DND-41 (cell line): Measurements from ENCODE around the gene UGCG.

Source experiments
- CTCF ChIP-seq: IDR thresholded peaks from 2 replicates; pipeline ENCODE4 v1.5.1; 2012; ENCODE audit warnings: borderline replicate concordance, low read length, moderate library complexity, mild to moderate bottlenecking; ENCODE audit not compliant: poor library complexity, severe bottlenecking; ENCODE audit errors: extremely low read depth
- EZH2 ChIP-seq: IDR thresholded peaks from 3 replicates; pipeline ENCODE4 v1.6.1; 2012; ENCODE audit warnings: borderline replicate concordance, low read depth, mild to moderate bottlenecking, moderate library complexity, low read length, inconsistent platforms; ENCODE audit not compliant: severe bottlenecking

GRCh38 chr9:111966124-111966723, 69.6 kb downstream of the UGCG start:
- TF ChIP-seq CTCF = no peak
- TF ChIP-seq EZH2 = no peak
